GM12878 (cell line): ENCODE results near the gene IMMP2L.

Experiments
- BMI1 ChIP-seq: fragments of 450-650 bp; IDR thresholded peaks from 2 replicates; pipeline ENCODE4 v1.6.1; 2016; ENCODE audit warnings: mild to moderate bottlenecking, moderate library complexity, borderline replicate concordance
- CHD2 ChIP-seq: IDR thresholded peaks from 2 replicates; pipeline ENCODE4 v1.6.1; 2011; ENCODE audit warnings: low read depth, low read length, improper control_type of control experiment, borderline replicate concordance
- NFIC ChIP-seq: IDR thresholded peaks from 2 replicates; pipeline ENCODE4 v1.6.1; 2012; ENCODE audit warnings: low read depth, mild to moderate bottlenecking, inconsistent platforms, low read length, moderate library complexity
- SUZ12 ChIP-seq: fragments of 200-600 bp; sonication (generic); IDR thresholded peaks from one replicate; pipeline ENCODE4 v1.6.1; 2018; ENCODE audit warnings: antibody characterized with exemption, mild to moderate bottlenecking; ENCODE audit not compliant: unreplicated experiment
- TCF12 ChIP-seq: IDR thresholded peaks from 2 replicates; pipeline ENCODE4 v1.6.1; 2011; ENCODE audit warnings: low read depth, mild to moderate bottlenecking, low read length
- TF ChIP-seq, protein P1 (sequence below): IDR thresholded peaks from 2 replicates; pipeline ENCODE4 v1.6.1; 2012; ENCODE audit warnings: low read depth, low read length, improper control_type of control experiment
- TF ChIP-seq, protein P2 (sequence below), 3 experiments: IDR thresholded peaks in 2 of 3; conservative IDR thresholded peaks in 1 of 3; 2 replicates each; pipeline ENCODE4 v1.5.1; 2011; ENCODE audit warnings: low read depth in 3 of 3, low read length in 3 of 3, mild to moderate bottlenecking in 3 of 3, control low read depth in 2 of 3, moderate library complexity in 2 of 3, inconsistent platforms in 1 of 3, mixed read lengths in 1 of 3; ENCODE audit not compliant: control insufficient read depth in 2 of 3, insufficient read depth in 1 of 3; ENCODE audit errors: extremely low read depth in 1 of 3

DNA sequence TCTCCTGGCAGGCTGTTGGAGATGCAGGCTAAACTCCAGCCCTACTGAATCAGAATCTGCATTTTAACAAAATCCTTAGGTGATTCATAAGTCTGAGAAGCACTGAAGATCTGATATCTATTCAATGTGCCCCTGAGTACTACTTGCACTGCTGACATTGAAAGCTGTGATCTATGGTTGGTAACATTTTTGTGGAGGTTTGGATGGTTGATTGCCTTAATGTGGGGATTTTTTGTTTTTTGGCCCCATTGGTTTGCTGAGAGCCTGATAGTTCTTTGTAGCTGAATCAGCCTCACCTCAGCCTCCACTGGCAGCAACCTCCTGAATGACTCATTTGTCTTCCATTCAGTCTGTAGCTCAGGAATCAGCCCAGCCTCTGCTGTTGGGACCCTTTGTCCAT, 486.1 kb downstream of the IMMP2L start:
- no peak for TF ChIP-seq CHD2
- no peak for TF ChIP-seq NFIC
- TF ChIP-seq, protein P1, sequence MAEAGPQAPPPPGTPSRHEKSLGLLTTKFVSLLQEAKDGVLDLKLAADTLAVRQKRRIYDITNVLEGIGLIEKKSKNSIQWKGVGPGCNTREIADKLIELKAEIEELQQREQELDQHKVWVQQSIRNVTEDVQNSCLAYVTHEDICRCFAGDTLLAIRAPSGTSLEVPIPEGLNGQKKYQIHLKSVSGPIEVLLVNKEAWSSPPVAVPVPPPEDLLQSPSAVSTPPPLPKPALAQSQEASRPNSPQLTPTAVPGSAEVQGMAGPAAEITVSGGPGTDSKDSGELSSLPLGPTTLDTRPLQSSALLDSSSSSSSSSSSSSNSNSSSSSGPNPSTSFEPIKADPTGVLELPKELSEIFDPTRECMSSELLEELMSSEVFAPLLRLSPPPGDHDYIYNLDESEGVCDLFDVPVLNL, result no peak
- no peak for TF ChIP-seq TCF12
- TF ChIP-seq BMI1, result no peak
- TF ChIP-seq, protein P2, sequence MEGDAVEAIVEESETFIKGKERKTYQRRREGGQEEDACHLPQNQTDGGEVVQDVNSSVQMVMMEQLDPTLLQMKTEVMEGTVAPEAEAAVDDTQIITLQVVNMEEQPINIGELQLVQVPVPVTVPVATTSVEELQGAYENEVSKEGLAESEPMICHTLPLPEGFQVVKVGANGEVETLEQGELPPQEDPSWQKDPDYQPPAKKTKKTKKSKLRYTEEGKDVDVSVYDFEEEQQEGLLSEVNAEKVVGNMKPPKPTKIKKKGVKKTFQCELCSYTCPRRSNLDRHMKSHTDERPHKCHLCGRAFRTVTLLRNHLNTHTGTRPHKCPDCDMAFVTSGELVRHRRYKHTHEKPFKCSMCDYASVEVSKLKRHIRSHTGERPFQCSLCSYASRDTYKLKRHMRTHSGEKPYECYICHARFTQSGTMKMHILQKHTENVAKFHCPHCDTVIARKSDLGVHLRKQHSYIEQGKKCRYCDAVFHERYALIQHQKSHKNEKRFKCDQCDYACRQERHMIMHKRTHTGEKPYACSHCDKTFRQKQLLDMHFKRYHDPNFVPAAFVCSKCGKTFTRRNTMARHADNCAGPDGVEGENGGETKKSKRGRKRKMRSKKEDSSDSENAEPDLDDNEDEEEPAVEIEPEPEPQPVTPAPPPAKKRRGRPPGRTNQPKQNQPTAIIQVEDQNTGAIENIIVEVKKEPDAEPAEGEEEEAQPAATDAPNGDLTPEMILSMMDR (IDR thresholded peaks at IDR 0.05 in 2 of 3, conservative IDR thresholded peaks at IDR 0.05 in 1 of 3; ENCODE audit: control insufficient read depth in 2 of 3, extremely low read depth in 1 of 3, insufficient read depth in 1 of 3, low read depth in 3 of 3, low read length in 3 of 3), result no peak
- no peak for TF ChIP-seq SUZ12
